Posterior cingulate gyrus (tissue), 11 donors: ENCODE data around the gene TMEM165.

Experiments used
- DNase-seq, 10 donors: peaks; one replicate each; pipeline versions ENCODE4 v3.0.0 to v3.0.0-alpha.2; 2020 to 2021; ENCODE audit warnings: mixed read lengths in 3 of 10
- intact Hi-C: fragments of 100-400 bp; cut with DNase I; formaldehyde crosslinking; loops from one replicate; pipeline ENCODE4 v1.15.1; 2023

Gene TMEM165

GRCh38 chr4:55398461-55398860, 2.7 kb downstream of the TMEM165 start:
- DNase-seq, result no peak
- intact Hi-C loops, result loop anchor here (5.0 to 10.0 kb wide), 3 partner anchors 36 to 456 kb away; partner anchors contain the start of genes CLOCK and EXOC1

- DNase-seq, result no peak
Observed at GRCh38 chr4:55398966-55399365, 3.2 kb downstream of the TMEM165 start.

GRCh38 chr4:55399581-55399980, 3.8 kb downstream of the TMEM165 start:
- no peak for DNase-seq
- intact Hi-C loops, result loop anchor here (5.0 to 10.0 kb wide), 3 partner anchors 37 to 455 kb away; partner anchors contain the start of genes CLOCK and EXOC1

More at GRCh38 chr4:55398966-55399365, 3.2 kb downstream of the TMEM165 start:
- intact Hi-C loops, result loop anchor here (5.0 to 10.0 kb wide), 3 partner anchors 37 to 456 kb away; partner anchors contain the start of genes CLOCK and EXOC1

- intact Hi-C loops, result no loop called here
- no peak for DNase-seq
Observed at GRCh38 chr4:55405073-55405472, 9.3 kb downstream of the TMEM165 start.

- intact Hi-C loops, result no loop called here
Observed at GRCh38 chr4:55406545-55406944, 10.8 kb downstream of the TMEM165 start.

GRCh38 chr4:55407119-55407518, 11.4 kb downstream of the TMEM165 start:
- no peak for DNase-seq
- intact Hi-C loops, result no loop called here

More at GRCh38 chr4:55406545-55406944, 10.8 kb downstream of the TMEM165 start:
- no peak for DNase-seq

- DNase-seq, result no peak
- intact Hi-C loops, result no loop called here
Observed at GRCh38 chr4:55407764-55408163, 12.0 kb downstream of the TMEM165 start.

- no peak for DNase-seq
- intact Hi-C loops, result no loop called here
Observed at GRCh38 chr4:55409468-55410171, 13.9 kb downstream of the TMEM165 start.

- intact Hi-C loops, result no loop called here
- DNase-seq, result no peak
Observed at GRCh38 chr4:55410431-55410830, 14.7 kb downstream of the TMEM165 start.

- intact Hi-C loops, result no loop called here
- DNase-seq, result no peak
Observed at GRCh38 chr4:55411621-55412020, 15.9 kb downstream of the TMEM165 start.

GRCh38 chr4:55416176-55416575, 20.4 kb downstream of the TMEM165 start:
- intact Hi-C loops, result no loop called here
- DNase-seq, result no peak

- intact Hi-C loops, result no loop called here
- no peak for DNase-seq
Observed at GRCh38 chr4:55424791-55425190, 29.0 kb downstream of the TMEM165 start.

GRCh38 chr4:55431710-55432336, 36.1 kb downstream of the TMEM165 start:
- DNase-seq, result no peak
- intact Hi-C loops, result loop anchor here (10.0 kb wide), 1 partner anchor 113 kb away; the partner anchor contains the start of gene CLOCK

- DNase-seq, result no peak
- intact Hi-C loops, result loop anchor here (10.0 kb wide), 1 partner anchor 110 kb away; the partner anchor contains the start of gene CLOCK
Observed at GRCh38 chr4:55435141-55435841, 39.5 kb downstream of the TMEM165 start.

GRCh38 chr4:55437356-55437796, 41.6 kb downstream of the TMEM165 start:
- intact Hi-C loops, result loop anchor here (10.0 kb wide), 1 partner anchor 107 kb away; the partner anchor contains the start of gene CLOCK
- no peak for DNase-seq

- intact Hi-C loops, result loop anchor here (10.0 kb wide), 1 partner anchor 107 kb away; the partner anchor contains the start of gene CLOCK
- no peak for DNase-seq
Observed at GRCh38 chr4:55437823-55438222, 42.1 kb downstream of the TMEM165 start.

GRCh38 chr4:55438314-55438713, 42.6 kb downstream of the TMEM165 start:
- intact Hi-C loops, result loop anchor here (10.0 kb wide), 1 partner anchor 106 kb away; the partner anchor contains the start of gene CLOCK
- DNase-seq, result no peak

- intact Hi-C loops, result loop anchor here (10.0 kb wide), 1 partner anchor 106 kb away; the partner anchor contains the start of gene CLOCK
- DNase-seq, result no peak
Observed at GRCh38 chr4:55439023-55439422, 43.3 kb downstream of the TMEM165 start.

- DNase-seq, result no peak
- intact Hi-C loops, result no loop called here
Observed at GRCh38 chr4:55440786-55441185, 45.0 kb downstream of the TMEM165 start.

- no peak for DNase-seq
- intact Hi-C loops, result no loop called here
Observed at GRCh38 chr4:55442541-55442940, 46.8 kb downstream of the TMEM165 start.

- intact Hi-C loops, result no loop called here
- no peak for DNase-seq
Observed at GRCh38 chr4:55444827-55445226, 49.1 kb downstream of the TMEM165 start.
